IMR-90 (cell line): ENCODE data around the gene ALX4. TPM values are rescaled to one million over a fixed set of nuclear protein-coding genes. Genes with fewer than 3 reads are reported as not detected.

Source experiments
- ATAC-seq: fragments of 200-7000 bp; cut with Tn5 transposase; 2 replicates; pipeline ENCODE4 v1.9.1; 2020; ENCODE audit warnings: low read depth, mild to moderate bottlenecking, moderate library complexity
- BruUV-seq: library from RNA; stranded (reverse); fragments of 400-500 nt; replicated peaks from 2 replicates; lab custom pipeline; 2021; lab: Mats Ljungman, UMichigan
- CTCF ChIA-PET: fragments of 300-600 bp; formaldehyde crosslinking; extraction: SDS; loops from one replicate; lab custom pipeline; 2021; ENCODE audit warnings: antibody characterized with exemption; lab: Yijun Ruan, JAX
- POLR2A ChIA-PET: fragments of 300-600 bp; sonication (Branson Sonifier 250); formaldehyde crosslinking; loops from one replicate; lab custom pipeline; 2022; ENCODE audit warnings: antibody characterized with exemption; ENCODE audit not compliant: unreplicated experiment; lab: Charles Lee
- DNase-seq: peaks from one replicate; pipeline ENCODE4 v3.0.0; 2013
- H2AFZ ChIP-seq: replicated peaks from 2 replicates; pipeline ENCODE3; 2013; ENCODE audit warnings: low read length, mild to moderate bottlenecking; ENCODE audit not compliant: poor library complexity
- H2AK5ac ChIP-seq: 2 replicates; pipeline ENCODE4 v1.6.1; 2013; ENCODE audit warnings: low read depth, low read length, inconsistent platforms
- H2AK9ac ChIP-seq: replicated peaks from 2 replicates; pipeline ENCODE3; 2013; ENCODE audit warnings: mild to moderate bottlenecking, low read depth, low read length, moderate library complexity; ENCODE audit not compliant: poor library complexity
- H2BK120ac ChIP-seq: 2 replicates; pipeline ENCODE4 v1.6.1; 2013; ENCODE audit warnings: low read depth, low read length, inconsistent platforms
- H2BK15ac ChIP-seq: 3 replicates; pipeline ENCODE4 v1.6.1; 2013; ENCODE audit warnings: low read depth, low read length, inconsistent platforms
- H2BK20ac ChIP-seq: 2 replicates; pipeline ENCODE4 v1.6.1; 2013; ENCODE audit warnings: low read depth, mild to moderate bottlenecking, inconsistent platforms, low read length, moderate library complexity
- H2BK5ac ChIP-seq: 2 replicates; pipeline ENCODE4 v1.6.1; 2013; ENCODE audit warnings: mild to moderate bottlenecking, low read depth, low read length, inconsistent platforms; ENCODE audit not compliant: poor library complexity, severe bottlenecking
- H3K14ac ChIP-seq: replicated peaks from 2 replicates; pipeline ENCODE4 v1.6.1; 2013; ENCODE audit warnings: low read depth, low read length, inconsistent platforms
- H3K18ac ChIP-seq: 2 replicates; pipeline ENCODE4 v1.6.1; 2013; ENCODE audit warnings: low read depth, low read length, control low read depth
- H3K23ac ChIP-seq: 2 replicates; pipeline ENCODE4 v1.6.1; 2013; ENCODE audit warnings: low read depth, low read length, inconsistent platforms
- H3K27ac ChIP-seq: 2 replicates; pipeline ENCODE4 v1.5.1; 2013; ENCODE audit warnings: mild to moderate bottlenecking, control low read depth, low read length; ENCODE audit not compliant: insufficient read depth
- H3K27me3 ChIP-seq: 2 replicates; pipeline ENCODE4 v1.6.1; 2013; ENCODE audit warnings: low read length; ENCODE audit not compliant: control insufficient read depth, insufficient read depth
- H3K36me3 ChIP-seq: 2 replicates; pipeline ENCODE4 v1.6.1; 2013; ENCODE audit warnings: low read length, mixed read lengths; ENCODE audit not compliant: control insufficient read depth, insufficient read depth
- H3K4ac ChIP-seq: 2 replicates; pipeline ENCODE4 v1.6.1; 2013; ENCODE audit warnings: low read depth, low read length, inconsistent platforms
- H3K4me1 ChIP-seq: 2 replicates; pipeline ENCODE4 v1.6.1; 2013; ENCODE audit warnings: low read length, mixed read lengths; ENCODE audit not compliant: control insufficient read depth, insufficient read depth
- H3K4me2 ChIP-seq: 2 replicates; pipeline ENCODE4 v1.6.1; 2013; ENCODE audit warnings: low read depth, mild to moderate bottlenecking, control low read depth, low read length, moderate library complexity
- H3K4me3 ChIP-seq: 2 replicates; pipeline ENCODE4 v1.5.1; 2013; ENCODE audit warnings: low read depth, mild to moderate bottlenecking, control low read depth, low read length, moderate library complexity; ENCODE audit not compliant: insufficient read depth
- H3K56ac ChIP-seq: 2 replicates; pipeline ENCODE4 v1.6.1; 2013; ENCODE audit warnings: low read length, inconsistent platforms; ENCODE audit not compliant: insufficient read depth; ENCODE audit errors: extremely low read depth
- H3K79me1 ChIP-seq, 2 experiments: 2 replicates each; pipeline ENCODE4 v1.6.1; 2013; ENCODE audit warnings: low read length in 2 of 2, inconsistent platforms in 1 of 2, low read depth in 1 of 2
- H3K9ac ChIP-seq: 2 replicates; pipeline ENCODE4 v1.6.1; 2013; ENCODE audit warnings: low read depth, low read length, control low read depth
- H3K9me1 ChIP-seq: 2 replicates; pipeline ENCODE4 v1.6.1; 2013; ENCODE audit warnings: low read length, inconsistent platforms; ENCODE audit not compliant: insufficient read depth
- H3K9me3 ChIP-seq: 2 replicates; pipeline ENCODE4 v1.6.1; 2013; ENCODE audit warnings: low read length; ENCODE audit not compliant: control insufficient read depth, insufficient read depth
- H4K20me1 ChIP-seq: 2 replicates; pipeline ENCODE4 v1.6.1; 2013; ENCODE audit warnings: low read length, inconsistent platforms; ENCODE audit not compliant: insufficient read depth
- H4K5ac ChIP-seq: 2 replicates; pipeline ENCODE4 v1.6.1; 2013; ENCODE audit warnings: mild to moderate bottlenecking, low read depth, low read length, control low read depth
- H4K8ac ChIP-seq, 2 experiments: 2 replicates each; pipeline ENCODE4 v1.6.1; 2013; ENCODE audit warnings: low read depth in 2 of 2, low read length in 2 of 2, control low read depth in 1 of 2, inconsistent platforms in 1 of 2
- H4K91ac ChIP-seq: 2 replicates; pipeline ENCODE4 v1.6.1; 2013; ENCODE audit warnings: low read depth, low read length, inconsistent platforms; ENCODE audit not compliant: insufficient read depth
- BHLHE40 ChIP-seq: fragments of 150-350 bp; IDR thresholded peaks from 2 replicates; pipeline ENCODE4 v1.6.1; 2016; ENCODE audit warnings: mild to moderate bottlenecking, low read depth, low read length
- CEBPB ChIP-seq: IDR thresholded peaks from 2 replicates; pipeline ENCODE4 v1.6.1; 2012; ENCODE audit warnings: low read depth, low read length, improper control_type of control experiment
- CHD1 ChIP-seq: IDR thresholded peaks from 2 replicates; pipeline ENCODE4 v1.6.1; 2012; ENCODE audit warnings: low read depth, low read length, improper control_type of control experiment
- CTCF ChIP-seq: conservative IDR thresholded peaks from 2 replicates; pipeline ENCODE4 v1.5.1; 2012; ENCODE audit warnings: mild to moderate bottlenecking, low read depth, low read length, improper control_type of control experiment
- ELK1 ChIP-seq: fragments of 150-350 bp; IDR thresholded peaks from 2 replicates; pipeline ENCODE4 v1.6.1; 2016; ENCODE audit warnings: low read depth, mild to moderate bottlenecking, low read length, moderate library complexity, borderline replicate concordance
- FOS ChIP-seq: fragments of 150-350 bp; IDR thresholded peaks from 2 replicates; pipeline ENCODE4 v1.6.1; 2016; ENCODE audit warnings: low read depth, low read length
- MAFK ChIP-seq: IDR thresholded peaks from 2 replicates; pipeline ENCODE4 v1.6.1; 2012; ENCODE audit warnings: low read depth, low read length, improper control_type of control experiment
- MAZ ChIP-seq: IDR thresholded peaks from 2 replicates; pipeline ENCODE4 v1.6.1; 2012; ENCODE audit warnings: low read depth, mild to moderate bottlenecking, low read length, improper control_type of control experiment, moderate library complexity, borderline replicate concordance
- MXI1 ChIP-seq: IDR thresholded peaks from 2 replicates; pipeline ENCODE4 v1.6.1; 2012; ENCODE audit warnings: low read depth, mild to moderate bottlenecking, low read length, moderate library complexity, borderline replicate concordance
- NFE2L2 ChIP-seq: fragments of 150-350 bp; IDR thresholded peaks from 2 replicates; pipeline ENCODE4 v1.6.1; 2016; ENCODE audit warnings: low read depth, mild to moderate bottlenecking, low read length
- POLR2A ChIP-seq: IDR thresholded peaks from 2 replicates; pipeline ENCODE4 v1.6.1; 2012; ENCODE audit warnings: mild to moderate bottlenecking, low read depth, low read length
- RAD21 ChIP-seq: IDR thresholded peaks from 2 replicates; pipeline ENCODE4 v1.6.1; 2012; ENCODE audit warnings: low read length, improper control_type of control experiment
- RCOR1 ChIP-seq: IDR thresholded peaks from 2 replicates; pipeline ENCODE4 v1.6.1; 2012; ENCODE audit warnings: mild to moderate bottlenecking, low read length, improper control_type of control experiment; ENCODE audit not compliant: insufficient replicate concordance
- RFX5 ChIP-seq: IDR thresholded peaks from 2 replicates; pipeline ENCODE4 v1.8.0; 2012; ENCODE audit warnings: low read depth, mild to moderate bottlenecking, low read length, moderate library complexity
- SMC3 ChIP-seq: fragments of 150-350 bp; IDR thresholded peaks from 2 replicates; pipeline ENCODE4 v1.6.1; 2016; ENCODE audit warnings: low read depth, mild to moderate bottlenecking, antibody characterized with exemption, low read length, moderate library complexity
- USF2 ChIP-seq: fragments of 150-350 bp; IDR thresholded peaks from 2 replicates; pipeline ENCODE4 v1.6.1; 2017; ENCODE audit warnings: mild to moderate bottlenecking, antibody characterized with exemption, low read length, low read depth
- WGBS, 2 experiments: methylation state at CpG; one replicate each; pipeline versions ENCODE4 v1.1.5 to v1.1.7; 2013; ENCODE audit warnings: missing lambda C conversion rate in 2 of 2; ENCODE audit not compliant: insufficient read length in 1 of 2; ENCODE audit errors: extremely low coverage in 2 of 2; 5-methylcytosine and 5-hydroxymethylcytosine counted together
- dilution Hi-C: fragments of 300-500 bp; cut with HindIII; formaldehyde crosslinking; loops from one replicate; pipeline ENCODE4 v1.14.3; 2018; ENCODE audit warnings: low sequenced_read_pairs; ENCODE audit not compliant: unreplicated experiment
- in situ Hi-C: fragments of 300-500 bp; cut with MboI; formaldehyde crosslinking; loops from 3 replicates; pipeline ENCODE4 v1.14.3; 2019; ENCODE audit warnings: low sequenced_read_pairs, inconsistent platforms, mixed read lengths
- intact Hi-C: fragments of 100-400 bp; cut with micrococcal nuclease; formaldehyde crosslinking; loops from 2 replicates; pipeline ENCODE4 v1.10.0; 2022
- polyA plus RNA-seq, 3 experiments: library from polyadenylated mRNA; depleted of rRNA; stranded (reverse); fragments of >200 nt; gene quantifications; 2 replicates each; pipeline ENCODE4 v1.2.3, GENCODE V29; 2012; ENCODE audit warnings: low replicate concordance in 1 of 3
- total RNA-seq: library from RNA; depleted of rRNA; stranded (reverse); fragments of >200 nt; gene quantifications from 2 replicates; pipeline ENCODE4 v1.2.3, GENCODE V29; 2012

ALX4 gene
- total and polyA plus RNA-seq, 2 of the 4 experiments (the other 2 are of a cell fraction), result not detected

GRCh38 chr11:44266056-44266780 is 43.7 kb downstream of the ALX4 start:
- no peak overlapping the region for H3K4ac ChIP-seq
- no TSS peak for BruUV-seq
- H3K4me2 ChIP-seq, result no peak overlapping the region
- in situ Hi-C loops (no loop called here), dilution Hi-C loops (no loop called here), intact Hi-C loops (no loop called here)
- ATAC-seq (no peak), DNase-seq (no peak)
- no peak overlapping the region for H3K4me3 ChIP-seq
- H3K79me1 ChIP-seq, result no peaks in the 10 kb centered on the region
- no peak overlapping the region for H3K18ac ChIP-seq
- H3K9me3 ChIP-seq, result no peaks in the 10 kb centered on the region
- no peak overlapping the region for H4K8ac ChIP-seq
- H3K9me1 ChIP-seq, result no peaks in the 10 kb centered on the region; the same call in 1 of the 2 replicates
- peaks cover 2% of the 10 kb centered on the region; the same call in 1 of the 2 replicates for H3K27me3 ChIP-seq
- no peak overlapping the region for H2BK5ac ChIP-seq
- H4K91ac ChIP-seq, result no peak overlapping the region
- H3K23ac ChIP-seq, result no peak overlapping the region
- peaks cover 10% of the 10 kb centered on the region; the same call in 1 of the 2 replicates for H3K4me1 ChIP-seq
- no CpG with 5 or more reads among the region's 9 CpGs for WGBS, 2 experiments
- no peak overlapping the region for H4K5ac ChIP-seq
- no peak overlapping the region for H3K56ac ChIP-seq
- H3K36me3 ChIP-seq, result no peaks in the 10 kb centered on the region
- TF ChIP-seq RFX5 (no peak), USF2 (no peak), MXI1 (no peak), SMC3 (no peak), CEBPB (no peak), CTCF (no peak), NFE2L2 (no peak), MAZ (no peak), BHLHE40 (no peak), POLR2A (no peak), FOS (no peak), RCOR1 (no peak), MAFK (no peak), ELK1 (no peak), CHD1 (no peak), RAD21 (no peak)
- no peak overlapping the region for H2AK5ac ChIP-seq
- H2BK15ac ChIP-seq, result no peak overlapping the region
- no peak overlapping the region for H2AK9ac ChIP-seq
- ChIA-PET POLR2A (no interaction called here), CTCF (interaction anchor here (0.6 kb wide), 1 partner anchor 23 kb away, joined by 3 read pairs; no protein-coding TSS in a partner anchor)
- no peak overlapping the region for H3K27ac ChIP-seq
- H2AFZ ChIP-seq, result no peak overlapping the region
- H4K20me1 ChIP-seq, result no peaks in the 10 kb centered on the region
- no peak overlapping the region for H2BK20ac ChIP-seq
- H3K9ac ChIP-seq, result no peak overlapping the region
- no peak overlapping the region for H2BK120ac ChIP-seq
- no peak overlapping the region for H3K14ac ChIP-seq
